Osteocyte (in vitro differentiated cells): ENCODE data around the gene USH1C. TPM values are rescaled to one million over a fixed set of nuclear protein-coding genes. Genes with fewer than 3 reads are reported as not detected.

Experiments
- DNase-seq: peaks from one replicate; pipeline ENCODE4 v3.0.0; 2021; ENCODE audit warnings: mixed read lengths; ENCODE audit not compliant: unreplicated experiment; ENCODE audit errors: extremely low spot score
- H3K27ac Mint-ChIP-seq: one replicate; pipeline ENCODE4 v1.8.0; 2021; ENCODE audit warnings: mild to moderate bottlenecking, mixed read lengths; ENCODE audit not compliant: unreplicated experiment
- H3K27me3 Mint-ChIP-seq: one replicate; pipeline ENCODE4 v1.8.0; 2021; ENCODE audit warnings: mixed read lengths; ENCODE audit not compliant: unreplicated experiment
- H3K36me3 Mint-ChIP-seq: one replicate; pipeline ENCODE4 v1.8.0; 2021; ENCODE audit warnings: mixed read lengths; ENCODE audit not compliant: unreplicated experiment
- H3K4me1 Mint-ChIP-seq: one replicate; pipeline ENCODE4 v1.8.0; 2021; ENCODE audit warnings: mixed read lengths; ENCODE audit not compliant: unreplicated experiment
- H3K4me3 Mint-ChIP-seq: one replicate; pipeline ENCODE4 v1.8.0; 2021; ENCODE audit warnings: mild to moderate bottlenecking, moderate library complexity, mixed read lengths; ENCODE audit not compliant: unreplicated experiment
- H3K9me3 Mint-ChIP-seq: one replicate; pipeline ENCODE4 v1.8.0; 2021; ENCODE audit warnings: mixed read lengths; ENCODE audit not compliant: unreplicated experiment
- total RNA-seq: library from RNA; stranded (reverse); gene quantifications from 2 replicates; pipeline ENCODE4 v1.2.1, GENCODE V29; 2021
- TF ChIP-seq, protein P1 (sequence below): fragments of 200-600 bp; sonication (generic); IDR thresholded peaks from 2 replicates; pipeline ENCODE4 v1.5.0; 2021; ENCODE audit warnings: antibody characterized with exemption, mild to moderate bottlenecking, moderate library complexity

USH1C gene
- total RNA-seq, 1 donor from 2014 or later = not detected

DNA sequence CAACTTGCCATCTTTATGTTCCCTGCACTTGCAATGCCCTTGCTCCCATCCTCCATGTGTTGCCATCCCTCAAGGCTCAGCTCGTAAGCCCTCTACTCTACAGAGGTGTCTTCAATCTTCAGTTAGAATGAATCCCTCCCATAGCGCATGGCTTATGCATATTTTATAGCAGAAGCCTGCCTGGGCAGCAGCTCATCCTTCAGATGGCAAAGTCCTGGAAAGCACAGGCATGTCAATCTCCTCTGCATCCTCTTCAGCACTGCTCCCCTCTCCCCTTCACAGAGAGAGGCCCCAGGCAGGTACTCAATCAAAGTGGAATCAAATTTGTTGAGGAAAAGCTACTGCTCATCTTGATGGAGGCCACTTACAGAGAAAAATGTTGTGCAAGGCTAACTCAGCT is 36.4 kb downstream of the USH1C start:
- H3K9me3 Mint-ChIP-seq = no peaks in the 10 kb centered on the region
- H3K27me3 Mint-ChIP-seq = peaks cover 18% of the 10 kb centered on the region
- peaks cover 2% of the 10 kb centered on the region for H3K4me1 Mint-ChIP-seq
- no peak overlapping the region for H3K27ac Mint-ChIP-seq
- TF ChIP-seq, protein P1, sequence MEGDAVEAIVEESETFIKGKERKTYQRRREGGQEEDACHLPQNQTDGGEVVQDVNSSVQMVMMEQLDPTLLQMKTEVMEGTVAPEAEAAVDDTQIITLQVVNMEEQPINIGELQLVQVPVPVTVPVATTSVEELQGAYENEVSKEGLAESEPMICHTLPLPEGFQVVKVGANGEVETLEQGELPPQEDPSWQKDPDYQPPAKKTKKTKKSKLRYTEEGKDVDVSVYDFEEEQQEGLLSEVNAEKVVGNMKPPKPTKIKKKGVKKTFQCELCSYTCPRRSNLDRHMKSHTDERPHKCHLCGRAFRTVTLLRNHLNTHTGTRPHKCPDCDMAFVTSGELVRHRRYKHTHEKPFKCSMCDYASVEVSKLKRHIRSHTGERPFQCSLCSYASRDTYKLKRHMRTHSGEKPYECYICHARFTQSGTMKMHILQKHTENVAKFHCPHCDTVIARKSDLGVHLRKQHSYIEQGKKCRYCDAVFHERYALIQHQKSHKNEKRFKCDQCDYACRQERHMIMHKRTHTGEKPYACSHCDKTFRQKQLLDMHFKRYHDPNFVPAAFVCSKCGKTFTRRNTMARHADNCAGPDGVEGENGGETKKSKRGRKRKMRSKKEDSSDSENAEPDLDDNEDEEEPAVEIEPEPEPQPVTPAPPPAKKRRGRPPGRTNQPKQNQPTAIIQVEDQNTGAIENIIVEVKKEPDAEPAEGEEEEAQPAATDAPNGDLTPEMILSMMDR = no peak
- DNase-seq = no peak
- no peaks in the 10 kb centered on the region for H3K36me3 Mint-ChIP-seq
- H3K4me3 Mint-ChIP-seq = no peak overlapping the region

DNA sequence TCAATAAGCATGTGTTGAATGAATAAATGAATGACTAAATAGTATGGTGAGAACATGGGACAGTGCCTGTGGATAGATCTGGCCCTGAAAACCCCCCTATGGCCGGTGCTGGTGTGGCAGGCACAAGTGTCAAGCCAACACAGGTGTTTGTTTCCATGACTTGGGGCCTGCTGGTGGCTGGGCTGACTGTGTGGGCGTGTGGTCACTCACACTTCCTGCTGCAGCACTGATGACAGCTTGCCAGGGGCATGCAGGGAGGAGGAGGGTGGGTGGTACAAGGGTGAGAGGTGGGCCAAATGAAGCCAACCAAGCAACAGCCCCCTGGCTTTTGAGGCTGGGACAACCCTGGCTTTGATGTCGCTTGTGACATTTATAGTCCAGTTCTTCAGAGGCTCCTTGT is 37.3 kb downstream of the USH1C start:
- TF ChIP-seq, protein P1 = no peak
- Mint-ChIP-seq H3K27me3 (peaks cover 14% of the 10 kb centered on the region), H3K36me3 (no peaks in the 10 kb centered on the region), H3K9me3 (no peaks in the 10 kb centered on the region), H3K4me1 (peaks cover 2% of the 10 kb centered on the region), H3K4me3 (no peak overlapping the region), H3K27ac (no peak overlapping the region)
- no peak for DNase-seq

DNA sequence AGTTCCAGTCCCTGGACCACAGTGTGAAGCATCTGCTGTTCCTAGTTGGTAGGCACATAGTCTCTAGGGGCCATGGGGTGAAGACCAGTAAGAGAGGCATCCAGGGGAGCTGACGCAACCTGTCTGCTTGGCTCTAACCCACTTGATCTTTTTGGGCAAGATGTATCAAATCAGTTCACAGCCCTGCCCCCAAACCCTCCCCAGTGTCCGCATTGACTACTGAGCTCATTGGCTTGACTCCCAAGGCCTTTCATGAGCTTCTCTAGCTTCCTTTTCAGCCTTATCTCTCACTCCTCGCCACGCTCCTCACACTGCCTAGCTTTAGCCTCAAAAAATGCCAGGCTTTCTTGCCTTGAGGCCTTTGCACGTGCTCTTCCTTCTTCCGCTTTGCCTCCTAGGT is 37.9 kb downstream of the USH1C start:
- H3K4me1 Mint-ChIP-seq = peaks cover 2% of the 10 kb centered on the region
- H3K36me3 Mint-ChIP-seq = no peaks in the 10 kb centered on the region
- no peak overlapping the region for H3K27ac Mint-ChIP-seq
- peaks cover 11% of the 10 kb centered on the region for H3K27me3 Mint-ChIP-seq
- no peaks in the 10 kb centered on the region for H3K9me3 Mint-ChIP-seq
- TF ChIP-seq, protein P1 = no peak
- no peak overlapping the region for H3K4me3 Mint-ChIP-seq
- no peak for DNase-seq

DNA sequence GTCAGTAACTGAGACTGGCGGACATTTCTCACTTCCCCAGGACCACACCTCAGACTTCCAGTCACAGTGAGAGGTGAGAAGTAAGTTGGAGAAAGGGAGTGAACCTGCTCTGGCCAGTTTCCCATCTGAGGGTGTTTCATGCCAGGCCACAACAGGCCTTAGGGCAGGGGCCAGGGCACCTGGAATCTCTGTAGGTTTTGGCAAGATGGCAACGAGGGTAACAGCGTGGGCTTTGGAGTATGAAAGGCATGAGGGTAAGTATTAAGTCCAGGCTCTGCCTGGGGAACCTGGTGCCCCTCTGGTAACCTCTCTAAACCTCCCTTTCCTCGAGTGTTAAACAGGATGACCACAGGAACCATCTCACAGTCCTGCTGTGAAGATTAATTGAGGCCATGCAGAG is 39.1 kb downstream of the USH1C start:
- no peak for DNase-seq
- H3K27me3 Mint-ChIP-seq = peaks cover 10% of the 10 kb centered on the region
- no peaks in the 10 kb centered on the region for H3K36me3 Mint-ChIP-seq
- H3K4me3 Mint-ChIP-seq = no peak overlapping the region
- H3K4me1 Mint-ChIP-seq = peaks cover 2% of the 10 kb centered on the region
- no peak overlapping the region for H3K27ac Mint-ChIP-seq
- TF ChIP-seq, protein P1 = no peak
- H3K9me3 Mint-ChIP-seq = no peaks in the 10 kb centered on the region

DNA sequence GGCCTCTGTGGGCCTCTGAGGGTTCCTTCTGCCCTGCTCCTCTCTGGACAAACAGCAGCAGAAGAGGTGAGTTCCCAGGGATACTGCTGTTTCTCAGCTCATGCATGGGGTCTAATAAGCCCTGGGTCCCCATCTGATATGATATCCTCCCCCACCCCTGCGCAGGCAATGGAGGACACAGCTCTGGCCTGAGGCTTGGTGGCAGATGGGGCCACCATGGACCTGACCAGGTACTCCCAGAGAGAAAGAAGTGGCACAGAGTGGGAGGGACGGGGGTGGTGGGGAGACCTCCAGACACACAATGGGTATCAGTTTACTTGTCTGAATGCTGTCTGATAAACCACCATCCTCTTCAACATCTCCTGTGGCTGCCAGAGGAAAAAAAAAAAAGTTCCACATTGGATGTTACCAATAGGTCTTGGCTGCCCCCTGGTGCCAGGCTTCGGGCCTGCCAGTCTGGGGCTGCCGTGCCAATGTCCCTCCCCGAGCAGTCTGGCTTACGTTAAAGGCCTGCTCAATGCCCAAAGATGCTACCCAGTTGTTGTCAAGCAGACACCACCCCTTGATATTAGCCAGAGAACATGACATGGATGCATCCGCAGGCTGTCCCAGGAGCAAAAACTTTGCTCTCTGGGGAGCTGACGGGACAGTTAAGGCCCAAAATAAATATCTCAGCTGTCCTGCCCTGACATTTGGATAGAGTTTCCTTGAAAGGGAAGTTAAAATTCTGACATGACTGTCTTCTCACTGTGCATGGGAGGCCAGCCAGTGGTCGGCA is 39.7 kb downstream of the USH1C start:
- Mint-ChIP-seq H3K27ac (no peak overlapping the region), H3K4me1 (peaks cover 2% of the 10 kb centered on the region), H3K36me3 (no peaks in the 10 kb centered on the region), H3K9me3 (no peaks in the 10 kb centered on the region), H3K27me3 (peaks cover 10% of the 10 kb centered on the region), H3K4me3 (no peak overlapping the region)
- TF ChIP-seq, protein P1 = peak; percentile 90
- DNase-seq = peak; percentile 93
